GM19467 (cell line): ENCODE data around the gene POLR2I.

ENCODE experiments used
- ATAC-seq: cut with Tn5 transposase; IDR thresholded peaks from one replicate; pipeline ENCODE4 v1.9.1; 2021; ENCODE audit warnings: mild to moderate bottlenecking, moderate library complexity; ENCODE audit not compliant: unreplicated experiment

POLR2I gene

GRCh38 chr19:36064826-36065225, 49.8 kb downstream of the POLR2I start:
- ATAC-seq = no peak
